ENCODE results near the gene EEPD1. TPM values are rescaled to one million over a fixed set of nuclear protein-coding genes. Genes with fewer than 3 reads are reported as not detected.

The EEPD1 gene
- total RNA-seq, 1 experiment from 2014 or later: 0.70 TPM

- POLR2A ChIA-PET: no interaction called here
- DNase-seq (ENCODE audit: unreplicated experiment): no peak
- no peaks in the 10 kb centered on the region for H3K36me3 Mint-ChIP-seq (ENCODE audit: insufficient read depth, unreplicated experiment)
Observed at GRCh38 chr7:36109013-36109627, 43.9 kb upstream of the EEPD1 start.

GRCh38 chr7:36110584-36110983 lies 42.5 kb upstream of the EEPD1 start:
- H3K4me1 Mint-ChIP-seq (ENCODE audit: insufficient read depth, unreplicated experiment): peaks cover 10% of the 10 kb centered on the region
- no peak for DNase-seq (ENCODE audit: unreplicated experiment)
- POLR2A ChIA-PET: interaction anchor here (0.5 kb wide), 1 partner anchor 896 kb away, joined by 3 read pairs; no protein-coding TSS in a partner anchor
- H3K36me3 Mint-ChIP-seq (ENCODE audit: insufficient read depth, unreplicated experiment): no peaks in the 10 kb centered on the region
- no peak for TF ChIP-seq CTCF (IDR thresholded peaks at IDR 0.05; ENCODE audit: unreplicated experiment)
- no peak overlapping the region for H3K27ac Mint-ChIP-seq (ENCODE audit: low read depth, unreplicated experiment)
- no peaks in the 10 kb centered on the region for H3K27me3 Mint-ChIP-seq (ENCODE audit: insufficient read depth, unreplicated experiment)
- intact Hi-C loops (cut with micrococcal nuclease): no loop called here
- CTCF ChIA-PET: interaction anchor here (0.6 kb wide), 2 partner anchors 80 to 191 kb away, joined by 3 read pairs; no protein-coding TSS in a partner anchor
- no TSS peak for BruUV-seq (replicated peaks)
- no peaks in the 10 kb centered on the region for H3K9me3 Mint-ChIP-seq (ENCODE audit: unreplicated experiment)
- no peak overlapping the region for H3K4me3 Mint-ChIP-seq (ENCODE audit: unreplicated experiment)

More at GRCh38 chr7:36109013-36109627, 43.9 kb upstream of the EEPD1 start:
- H3K4me3 Mint-ChIP-seq (ENCODE audit: unreplicated experiment): no peak overlapping the region
- no peaks in the 10 kb centered on the region for H3K27me3 Mint-ChIP-seq (ENCODE audit: insufficient read depth, unreplicated experiment)
- no peak overlapping the region for H3K27ac Mint-ChIP-seq (ENCODE audit: low read depth, unreplicated experiment)
- no peaks in the 10 kb centered on the region for H3K9me3 Mint-ChIP-seq (ENCODE audit: unreplicated experiment)
- no peak for TF ChIP-seq CTCF (IDR thresholded peaks at IDR 0.05; ENCODE audit: unreplicated experiment)
- no peaks in the 10 kb centered on the region for H3K4me1 Mint-ChIP-seq (ENCODE audit: insufficient read depth, unreplicated experiment)
- intact Hi-C loops (cut with micrococcal nuclease): no loop called here
- CTCF ChIA-PET: no interaction called here
- BruUV-seq (replicated peaks): no TSS peak

- ChIA-PET POLR2A (no interaction called here), CTCF (no interaction called here)
- BruUV-seq (replicated peaks): no TSS peak
- Mint-ChIP-seq H3K36me3 (ENCODE audit: insufficient read depth, unreplicated experiment) (no peaks in the 10 kb centered on the region), H3K4me1 (ENCODE audit: insufficient read depth, unreplicated experiment) (peaks cover 31% of the 10 kb centered on the region), H3K27ac (ENCODE audit: low read depth, unreplicated experiment) (no peak overlapping the region), H3K27me3 (ENCODE audit: insufficient read depth, unreplicated experiment) (no peaks in the 10 kb centered on the region), H3K4me3 (ENCODE audit: unreplicated experiment) (no peak overlapping the region), H3K9me3 (ENCODE audit: unreplicated experiment) (no peaks in the 10 kb centered on the region)
- no peak for DNase-seq (ENCODE audit: unreplicated experiment)
- no peak for TF ChIP-seq CTCF (IDR thresholded peaks at IDR 0.05; ENCODE audit: unreplicated experiment)
- intact Hi-C loops (cut with micrococcal nuclease): no loop called here
Observed at GRCh38 chr7:36112969-36113368, 40.1 kb upstream of the EEPD1 start.

- intact Hi-C loops (cut with micrococcal nuclease): no loop called here
- Mint-ChIP-seq H3K36me3 (ENCODE audit: insufficient read depth, unreplicated experiment) (no peaks in the 10 kb centered on the region), H3K4me1 (ENCODE audit: insufficient read depth, unreplicated experiment) (peaks cover 36% of the 10 kb centered on the region), H3K9me3 (ENCODE audit: unreplicated experiment) (no peaks in the 10 kb centered on the region), H3K27ac (ENCODE audit: low read depth, unreplicated experiment) (no peak overlapping the region), H3K4me3 (ENCODE audit: unreplicated experiment) (no peak overlapping the region), H3K27me3 (ENCODE audit: insufficient read depth, unreplicated experiment) (no peaks in the 10 kb centered on the region)
- no peak for DNase-seq (ENCODE audit: unreplicated experiment)
- BruUV-seq (replicated peaks): no TSS peak
- POLR2A ChIA-PET: interaction anchor here (0.9 kb wide), 1 partner anchor 66 kb away, joined by 3 read pairs; no protein-coding TSS in a partner anchor
- CTCF ChIA-PET: interaction anchor here (0.7 to 1.5 kb wide), 3 partner anchors 43 to 746 kb away, joined by 3 read pairs; no protein-coding TSS in a partner anchor
- TF ChIP-seq CTCF (IDR thresholded peaks at IDR 0.05; ENCODE audit: unreplicated experiment): no peak
Observed at GRCh38 chr7:36114355-36114754, 38.7 kb upstream of the EEPD1 start.

Data from MCF 10A (cell line).